SK-N-SH (cell line): Measurements from ENCODE around the gene RCN2. TPM values are rescaled to one million over a fixed set of nuclear protein-coding genes. Genes with fewer than 3 reads are reported as not detected.

ENCODE experiments used
- CTCF ChIA-PET: fragments of 300-600, 350-600 bp; formaldehyde crosslinking; extraction: SDS; loops from one replicate; lab custom pipeline; 2021; lab: Yijun Ruan, JAX
- POLR2A ChIA-PET: fragments of 350-600 bp; sonication (Branson Sonifier 250); formaldehyde crosslinking; extraction: SDS; loops from one replicate; lab custom pipeline; 2020; ENCODE audit warnings: antibody characterized with exemption, inconsistent platforms; lab: Yijun Ruan, JAX
- DNase-seq: peaks from one replicate; pipeline ENCODE4 v3.0.0; 2012
- H2AFZ ChIP-seq: fragments of 200-600 bp; sonication (generic); 2 replicates; pipeline ENCODE4 v1.8.1; 2016; ENCODE audit warnings: antibody characterized with exemption, mild to moderate bottlenecking, low read depth
- H3F3A ChIP-seq: fragments of 200-600 bp; sonication (generic); replicated peaks from 2 replicates; pipeline ENCODE3; 2016; ENCODE audit warnings: antibody characterized with exemption, mild to moderate bottlenecking; ENCODE audit not compliant: insufficient read depth
- H3K27ac ChIP-seq, 2 experiments: fragments of 200-500 bp in 1 of 2; fragments of 200-600 bp in 1 of 2; sonication (Bioruptor generic) in 1 of 2; sonication (generic), shearing (Covaris generic) in 1 of 2; 2 replicates each; pipeline versions ENCODE4 v1.5.1 to v1.6.1; 2014 to 2016; ENCODE audit warnings: low read depth in 2 of 2, inconsistent platforms in 1 of 2, low read length in 1 of 2, mild to moderate bottlenecking in 1 of 2, mixed read lengths in 1 of 2
- H3K27me3 ChIP-seq: fragments of 200-600 bp; sonication (generic), shearing (Covaris generic); 2 replicates; pipeline ENCODE4 v1.6.1; 2016; ENCODE audit warnings: mixed run types; ENCODE audit not compliant: insufficient read depth
- H3K36me3 ChIP-seq, 2 experiments: fragments of 200-500 bp in 1 of 2; fragments of 200-600 bp in 1 of 2; sonication (Bioruptor generic) in 1 of 2; sonication (generic) in 1 of 2; replicated peaks in 1 of 2; 2 replicates each; pipeline versions ENCODE3 to v1.5.1; 2014 to 2016; ENCODE audit warnings: low read length in 1 of 2, mild to moderate bottlenecking in 1 of 2; ENCODE audit not compliant: insufficient read depth in 2 of 2, control insufficient read depth in 1 of 2
- H3K4me1 ChIP-seq, 2 experiments: fragments of 200-500 bp in 1 of 2; fragments of 200-600 bp in 1 of 2; sonication (Bioruptor generic) in 1 of 2; sonication (generic), shearing (Covaris generic) in 1 of 2; 2 replicates each; pipeline versions ENCODE4 v1.5.1 to v1.6.1; 2014 to 2016; ENCODE audit warnings: low read depth in 1 of 2, low read length in 1 of 2, mixed run types in 1 of 2; ENCODE audit not compliant: insufficient read depth in 2 of 2, control insufficient read depth in 1 of 2
- H3K4me2 ChIP-seq: fragments of 200-600 bp; sonication (generic), shearing (Covaris generic); 2 replicates; pipeline ENCODE4 v1.6.1; 2017; ENCODE audit warnings: mixed run types
- H3K4me3 ChIP-seq, 2 experiments: fragments of 200-500 bp in 1 of 2; fragments of 200-600 bp in 1 of 2; sonication (Bioruptor generic) in 1 of 2; sonication (generic), shearing (Covaris generic) in 1 of 2; 2 replicates each; pipeline versions ENCODE4 v1.5.1 to v1.8.1; 2014 to 2016; ENCODE audit warnings: low read depth in 2 of 2, inconsistent platforms in 1 of 2, low read length in 1 of 2, mild to moderate bottlenecking in 1 of 2, mixed read lengths in 1 of 2, moderate library complexity in 1 of 2
- H3K79me2 ChIP-seq: fragments of 200-600 bp; sonication (generic); 2 replicates; pipeline ENCODE4 v1.8.1; 2017; ENCODE audit warnings: mild to moderate bottlenecking; ENCODE audit not compliant: insufficient read depth
- H3K9ac ChIP-seq: fragments of 200-600 bp; sonication (generic); 2 replicates; pipeline ENCODE4 v1.6.1; 2017; ENCODE audit warnings: mixed run types
- H3K9me2 ChIP-seq: fragments of 200-600 bp; sonication (generic); 2 replicates; pipeline ENCODE4 v1.6.1; 2017; ENCODE audit warnings: mixed run types
- H3K9me3 ChIP-seq: fragments of 200-600 bp; sonication (generic); 2 replicates; pipeline ENCODE4 v1.6.1; 2017; ENCODE audit warnings: mixed run types, mild to moderate bottlenecking, moderate library complexity
- H4K20me1 ChIP-seq: fragments of 200-600 bp; sonication (generic); 2 replicates; pipeline ENCODE4 v1.6.1; 2017; ENCODE audit warnings: mild to moderate bottlenecking, mixed run types; ENCODE audit not compliant: insufficient read depth
- CHD2 ChIP-seq: fragments of 150-350 bp; IDR thresholded peaks from 2 replicates; pipeline ENCODE4 v1.6.1; 2018; ENCODE audit warnings: low read length; ENCODE audit not compliant: partially characterized antibody
- EZH2phosphoT487 ChIP-seq: fragments of 200-600 bp; sonication (generic); IDR thresholded peaks from 2 replicates; pipeline ENCODE4 v1.6.1; 2017; ENCODE audit warnings: low read depth, mixed run types, mild to moderate bottlenecking, antibody characterized with exemption, moderate library complexity, borderline replicate concordance
- FOSL2 ChIP-seq: IDR thresholded peaks from 2 replicates; pipeline ENCODE4 v1.4.0; 2012; ENCODE audit warnings: low read depth, mild to moderate bottlenecking, moderate library complexity, borderline replicate concordance
- FOXJ3 ChIP-seq: sonication (generic); formaldehyde crosslinking; IDR thresholded peaks from 2 replicates; pipeline ENCODE4 v1.5.1; 2020; ENCODE audit warnings: mild to moderate bottlenecking, missing genetic modification reagents
- GABPA ChIP-seq: IDR thresholded peaks from 2 replicates; pipeline ENCODE4 v1.4.0; 2012; ENCODE audit warnings: low read depth, mild to moderate bottlenecking
- MEF2A ChIP-seq: IDR thresholded peaks from 2 replicates; pipeline ENCODE4 v1.4.0; 2012; ENCODE audit warnings: low read depth, borderline replicate concordance
- MXI1 ChIP-seq: IDR thresholded peaks from 2 replicates; pipeline ENCODE4 v1.6.1; 2012; ENCODE audit warnings: mild to moderate bottlenecking, low read depth, low read length, improper control_type of control experiment
- RCOR1 ChIP-seq: fragments of 150-350 bp; IDR thresholded peaks from 2 replicates; pipeline ENCODE4 v1.6.1; 2017; ENCODE audit warnings: antibody characterized with exemption, low read length
- RFX5 ChIP-seq: IDR thresholded peaks from 2 replicates; pipeline ENCODE4 v1.6.1; 2012; ENCODE audit warnings: mild to moderate bottlenecking, improper control_type of control experiment, low read length
- RXRA ChIP-seq: IDR thresholded peaks from 2 replicates; pipeline ENCODE4 v1.4.0; 2012; ENCODE audit warnings: low read depth, mild to moderate bottlenecking, borderline replicate concordance
- SMC3 ChIP-seq: IDR thresholded peaks from 2 replicates; pipeline ENCODE4 v1.6.1; 2012; ENCODE audit warnings: low read depth, low read length, improper control_type of control experiment
- TCF12 ChIP-seq: IDR thresholded peaks from 2 replicates; pipeline ENCODE4 v1.4.0; 2012
- WGBS: methylation state at CpG from one replicate; pipeline ENCODE4 v1.1.6; 2017; ENCODE audit warnings: low lambda C conversion rate; 5-methylcytosine and 5-hydroxymethylcytosine counted together
- polyA plus RNA-seq, 3 experiments: library from polyadenylated mRNA; depleted of rRNA; stranded (reverse); fragments of >200 nt; gene quantifications; 2 replicates each; pipeline ENCODE4 v1.2.3, GENCODE V29; 2012
- TF ChIP-seq, protein P1 (sequence below): IDR thresholded peaks from 2 replicates; pipeline ENCODE4 v1.4.0; 2012; ENCODE audit warnings: low read depth, borderline replicate concordance
- TF ChIP-seq, protein P2 (sequence below): IDR thresholded peaks from 2 replicates; pipeline ENCODE4; 2012
- TF ChIP-seq, protein P3 (sequence below): fragments of 200-600 bp; sonication (generic); IDR thresholded peaks from 2 replicates; pipeline ENCODE4 v1.6.1; 2017; ENCODE audit warnings: antibody characterized with exemption, mild to moderate bottlenecking, moderate library complexity
- TF ChIP-seq, protein P4 (sequence below): IDR thresholded peaks from 2 replicates; pipeline ENCODE4 v1.4.0; 2012; ENCODE audit warnings: low read depth, borderline replicate concordance

Gene RCN2
- polyA plus RNA-seq, 1 of the 3 experiments (the other 2 are of a cell fraction), result 78.6 TPM

DNA sequence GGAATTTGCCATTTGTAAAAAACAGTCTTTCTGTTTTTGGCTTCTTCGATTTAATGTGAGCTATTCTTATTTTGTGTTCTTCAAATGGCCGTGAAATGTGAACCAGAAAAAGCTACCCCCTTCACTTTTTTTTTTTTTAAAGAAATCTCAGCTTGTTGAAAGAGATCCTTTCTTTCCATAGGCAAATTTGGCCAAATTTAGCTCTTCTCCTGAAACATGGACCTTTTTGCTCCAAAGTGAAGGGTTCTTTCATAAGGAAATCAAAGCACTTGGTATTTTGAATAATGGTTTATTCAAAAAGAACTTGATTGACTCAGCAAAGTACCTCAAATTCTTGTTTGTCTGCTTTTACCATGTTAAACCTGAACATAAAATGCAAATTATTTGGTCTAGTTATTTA, 10.1 kb downstream of the RCN2 start:
- H3K9ac ChIP-seq, result no peak overlapping the region
- H3K4me2 ChIP-seq, result no peak overlapping the region
- H3K9me2 ChIP-seq, result no peaks in the 10 kb centered on the region
- H3K27me3 ChIP-seq, result no peaks in the 10 kb centered on the region
- H3K4me1 ChIP-seq, result no peaks in the 10 kb centered on the region; a peak in 1 of 4 replicates
- no peak overlapping the region for H3K4me3 ChIP-seq
- TF ChIP-seq MXI1 (no peak), RFX5 (no peak), RCOR1 (no peak), CHD2 (no peak), RXRA (no peak), FOSL2 (no peak), SMC3 (no peak), TCF12 (no peak), FOXJ3 (CRISPR knock-in tag) (no peak), EZH2phosphoT487 (no peak), GABPA (no peak), MEF2A (no peak)
- TF ChIP-seq, protein P1, sequence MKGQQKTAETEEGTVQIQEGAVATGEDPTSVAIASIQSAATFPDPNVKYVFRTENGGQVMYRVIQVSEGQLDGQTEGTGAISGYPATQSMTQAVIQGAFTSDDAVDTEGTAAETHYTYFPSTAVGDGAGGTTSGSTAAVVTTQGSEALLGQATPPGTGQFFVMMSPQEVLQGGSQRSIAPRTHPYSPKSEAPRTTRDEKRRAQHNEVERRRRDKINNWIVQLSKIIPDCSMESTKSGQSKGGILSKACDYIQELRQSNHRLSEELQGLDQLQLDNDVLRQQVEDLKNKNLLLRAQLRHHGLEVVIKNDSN, result no peak
- TF ChIP-seq, protein P2, sequence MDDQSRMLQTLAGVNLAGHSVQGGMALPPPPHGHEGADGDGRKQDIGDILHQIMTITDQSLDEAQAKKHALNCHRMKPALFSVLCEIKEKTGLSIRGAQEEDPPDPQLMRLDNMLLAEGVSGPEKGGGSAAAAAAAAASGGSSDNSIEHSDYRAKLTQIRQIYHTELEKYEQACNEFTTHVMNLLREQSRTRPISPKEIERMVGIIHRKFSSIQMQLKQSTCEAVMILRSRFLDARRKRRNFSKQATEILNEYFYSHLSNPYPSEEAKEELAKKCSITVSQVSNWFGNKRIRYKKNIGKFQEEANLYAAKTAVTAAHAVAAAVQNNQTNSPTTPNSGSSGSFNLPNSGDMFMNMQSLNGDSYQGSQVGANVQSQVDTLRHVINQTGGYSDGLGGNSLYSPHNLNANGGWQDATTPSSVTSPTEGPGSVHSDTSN, result no peak
- TF ChIP-seq, protein P3, sequence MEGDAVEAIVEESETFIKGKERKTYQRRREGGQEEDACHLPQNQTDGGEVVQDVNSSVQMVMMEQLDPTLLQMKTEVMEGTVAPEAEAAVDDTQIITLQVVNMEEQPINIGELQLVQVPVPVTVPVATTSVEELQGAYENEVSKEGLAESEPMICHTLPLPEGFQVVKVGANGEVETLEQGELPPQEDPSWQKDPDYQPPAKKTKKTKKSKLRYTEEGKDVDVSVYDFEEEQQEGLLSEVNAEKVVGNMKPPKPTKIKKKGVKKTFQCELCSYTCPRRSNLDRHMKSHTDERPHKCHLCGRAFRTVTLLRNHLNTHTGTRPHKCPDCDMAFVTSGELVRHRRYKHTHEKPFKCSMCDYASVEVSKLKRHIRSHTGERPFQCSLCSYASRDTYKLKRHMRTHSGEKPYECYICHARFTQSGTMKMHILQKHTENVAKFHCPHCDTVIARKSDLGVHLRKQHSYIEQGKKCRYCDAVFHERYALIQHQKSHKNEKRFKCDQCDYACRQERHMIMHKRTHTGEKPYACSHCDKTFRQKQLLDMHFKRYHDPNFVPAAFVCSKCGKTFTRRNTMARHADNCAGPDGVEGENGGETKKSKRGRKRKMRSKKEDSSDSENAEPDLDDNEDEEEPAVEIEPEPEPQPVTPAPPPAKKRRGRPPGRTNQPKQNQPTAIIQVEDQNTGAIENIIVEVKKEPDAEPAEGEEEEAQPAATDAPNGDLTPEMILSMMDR, result no peak
- TF ChIP-seq, protein P4, sequence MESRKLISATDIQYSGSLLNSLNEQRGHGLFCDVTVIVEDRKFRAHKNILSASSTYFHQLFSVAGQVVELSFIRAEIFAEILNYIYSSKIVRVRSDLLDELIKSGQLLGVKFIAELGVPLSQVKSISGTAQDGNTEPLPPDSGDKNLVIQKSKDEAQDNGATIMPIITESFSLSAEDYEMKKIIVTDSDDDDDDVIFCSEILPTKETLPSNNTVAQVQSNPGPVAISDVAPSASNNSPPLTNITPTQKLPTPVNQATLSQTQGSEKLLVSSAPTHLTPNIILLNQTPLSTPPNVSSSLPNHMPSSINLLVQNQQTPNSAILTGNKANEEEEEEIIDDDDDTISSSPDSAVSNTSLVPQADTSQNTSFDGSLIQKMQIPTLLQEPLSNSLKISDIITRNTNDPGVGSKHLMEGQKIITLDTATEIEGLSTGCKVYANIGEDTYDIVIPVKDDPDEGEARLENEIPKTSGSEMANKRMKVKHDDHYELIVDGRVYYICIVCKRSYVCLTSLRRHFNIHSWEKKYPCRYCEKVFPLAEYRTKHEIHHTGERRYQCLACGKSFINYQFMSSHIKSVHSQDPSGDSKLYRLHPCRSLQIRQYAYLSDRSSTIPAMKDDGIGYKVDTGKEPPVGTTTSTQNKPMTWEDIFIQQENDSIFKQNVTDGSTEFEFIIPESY, result no peak
- no peak overlapping the region for H2AFZ ChIP-seq
- H3F3A ChIP-seq, result peaks cover 6% of the 10 kb centered on the region
- 91% methylated on average over 2 of the region's 2 CpGs for WGBS
- no peak for DNase-seq
- H3K36me3 ChIP-seq, result peaks cover 43 to 47% of the 10 kb centered on the region in 2 experiments
- no peak overlapping the region for H3K27ac ChIP-seq
- H3K79me2 ChIP-seq, result peaks cover 2% of the 10 kb centered on the region; the same call in 1 of the 2 replicates
- POLR2A ChIA-PET, result no interaction called here
- no peaks in the 10 kb centered on the region for H3K9me3 ChIP-seq
- CTCF ChIA-PET, result interaction anchor here (0.9 to 1.9 kb wide), 8 partner anchors 11 to 93 kb away, joined by 3 to 6 read pairs (median 4); no protein-coding TSS in a partner anchor
- H4K20me1 ChIP-seq, result no peaks in the 10 kb centered on the region
